Measurements from ENCODE around the gene ATP9A.
"Not testable (repeated sequence)": the region's sequence is repeated elsewhere in the genome, so short reads cannot be mapped to it uniquely, and the experiment has no call there.

- TF ChIP-seq CTCF, POLR2A, POLR2AphosphoS5 (IDR thresholded peaks at IDR 0.05): not testable (repeated sequence)
Measured at GRCh38 chr20:51723026-51723425, 45.2 kb downstream of the ATP9A start.
